Loucy (cell line): ENCODE results near the gene LAIR1.

Experiments
- EZH2phosphoT487 ChIP-seq: fragments of 200-600 bp; IDR thresholded peaks from 2 replicates; pipeline ENCODE4 v1.6.1; 2018; ENCODE audit warnings: antibody characterized with exemption, mild to moderate bottlenecking, moderate library complexity, borderline replicate concordance
- TF ChIP-seq, protein P1 (sequence below): fragments of 200-600 bp; sonication (generic); conservative IDR thresholded peaks from 2 replicates; pipeline ENCODE4 v1.5.1; 2014; ENCODE audit warnings: mild to moderate bottlenecking, antibody characterized with exemption, low read length

DNA sequence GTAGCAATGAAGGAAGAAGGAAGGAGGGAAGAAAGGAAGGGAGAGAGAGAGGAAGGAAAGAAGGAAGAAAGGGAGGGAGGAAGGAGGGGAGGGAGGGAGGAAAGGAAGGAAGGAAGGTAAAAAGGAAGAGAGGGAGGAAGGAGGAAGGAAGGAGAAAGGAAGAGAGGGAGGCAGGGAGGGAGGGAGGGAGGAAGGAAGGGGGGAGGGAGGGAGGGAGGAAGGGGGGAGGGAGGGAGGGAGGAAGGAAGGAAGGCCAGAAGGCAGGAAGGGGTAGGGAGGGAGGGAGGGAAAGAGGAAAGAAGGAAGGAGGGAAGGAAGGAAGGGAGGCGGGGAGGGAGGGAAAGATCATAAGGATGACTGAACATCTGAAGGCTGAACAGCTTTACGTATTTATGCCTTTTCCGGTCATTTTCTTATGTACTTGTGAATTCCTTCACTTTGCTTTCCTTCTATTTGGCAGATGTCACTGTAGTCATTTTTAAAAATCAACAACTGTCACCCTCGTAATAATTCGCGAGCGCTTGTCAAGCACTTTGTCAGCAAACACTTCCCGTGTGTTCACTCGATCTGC lies 43.8 kb upstream of the LAIR1 start:
- TF ChIP-seq, protein P1, sequence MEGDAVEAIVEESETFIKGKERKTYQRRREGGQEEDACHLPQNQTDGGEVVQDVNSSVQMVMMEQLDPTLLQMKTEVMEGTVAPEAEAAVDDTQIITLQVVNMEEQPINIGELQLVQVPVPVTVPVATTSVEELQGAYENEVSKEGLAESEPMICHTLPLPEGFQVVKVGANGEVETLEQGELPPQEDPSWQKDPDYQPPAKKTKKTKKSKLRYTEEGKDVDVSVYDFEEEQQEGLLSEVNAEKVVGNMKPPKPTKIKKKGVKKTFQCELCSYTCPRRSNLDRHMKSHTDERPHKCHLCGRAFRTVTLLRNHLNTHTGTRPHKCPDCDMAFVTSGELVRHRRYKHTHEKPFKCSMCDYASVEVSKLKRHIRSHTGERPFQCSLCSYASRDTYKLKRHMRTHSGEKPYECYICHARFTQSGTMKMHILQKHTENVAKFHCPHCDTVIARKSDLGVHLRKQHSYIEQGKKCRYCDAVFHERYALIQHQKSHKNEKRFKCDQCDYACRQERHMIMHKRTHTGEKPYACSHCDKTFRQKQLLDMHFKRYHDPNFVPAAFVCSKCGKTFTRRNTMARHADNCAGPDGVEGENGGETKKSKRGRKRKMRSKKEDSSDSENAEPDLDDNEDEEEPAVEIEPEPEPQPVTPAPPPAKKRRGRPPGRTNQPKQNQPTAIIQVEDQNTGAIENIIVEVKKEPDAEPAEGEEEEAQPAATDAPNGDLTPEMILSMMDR = no peak
- TF ChIP-seq EZH2phosphoT487 = no peak
